HG03558 (cell line): ENCODE measurements around the gene IPMK.

Source experiments
- ATAC-seq: cut with Tn5 transposase; IDR thresholded peaks from one replicate; pipeline ENCODE4 v1.9.1; 2021; ENCODE audit warnings: moderate number of reproducible peaks; ENCODE audit not compliant: unreplicated experiment; ENCODE audit errors: extremely low read depth

The IPMK gene

DNA sequence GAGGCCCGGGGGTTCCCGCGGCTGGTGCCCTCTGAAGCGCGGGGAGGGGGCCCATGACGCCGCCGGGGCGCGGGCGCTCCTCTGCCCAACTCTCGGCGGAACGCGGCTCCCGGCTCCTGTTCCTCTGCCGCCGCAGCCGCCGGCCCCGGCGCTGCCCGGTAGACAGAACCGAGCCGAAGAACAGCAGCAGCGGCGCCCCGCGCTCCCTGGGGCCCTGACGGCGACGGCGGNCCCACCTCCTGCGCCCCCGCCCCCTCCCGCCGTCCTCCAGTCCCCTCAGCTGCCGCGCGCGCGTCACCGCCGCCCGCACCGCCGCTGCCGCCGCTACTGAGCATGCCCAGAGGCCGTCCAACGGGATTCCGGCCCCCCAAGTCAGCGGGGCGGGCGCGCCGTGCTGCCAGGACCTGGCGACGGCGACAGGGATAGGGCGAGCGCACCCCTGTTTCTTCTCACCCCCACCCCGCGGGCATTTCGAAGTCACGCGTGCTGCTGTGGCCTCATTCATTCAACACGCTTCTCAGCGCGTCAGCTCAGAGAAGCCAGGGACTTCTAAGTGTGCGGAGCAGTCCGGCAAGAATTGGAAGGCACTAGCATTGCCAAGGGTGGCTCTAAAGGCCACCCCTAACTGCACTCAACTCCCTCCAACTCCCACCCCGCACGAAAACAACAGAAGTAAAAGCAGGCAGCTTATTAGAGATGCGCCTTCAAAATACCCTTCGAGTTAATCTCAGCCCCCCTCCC lies at the start of gene IPMK:
Gene IPMK (minus strand): TSS at position 182 of the 741 bp plus-strand sequence. CDS start 283 bp downstream, outside the sequence.
- ATAC-seq: peak; percentile 28

DNA sequence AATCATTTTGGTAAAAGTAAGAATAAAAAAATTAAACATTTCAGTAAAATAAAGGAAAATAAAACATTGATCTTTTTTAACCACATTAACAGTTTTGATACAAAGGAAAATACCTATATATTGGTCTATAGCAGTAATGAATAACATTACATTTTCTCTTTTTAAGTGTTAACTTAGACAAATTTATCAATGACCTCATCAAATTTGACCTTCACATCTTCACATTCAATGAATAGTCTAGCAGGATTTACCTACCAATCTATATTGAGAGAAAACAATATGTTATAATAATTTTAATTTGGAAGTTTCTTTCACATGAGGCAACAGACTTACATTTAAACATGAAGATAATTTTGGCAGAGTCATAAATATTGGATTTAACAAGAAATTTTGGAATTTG lies 49.2 kb upstream of the IPMK start:
- no peak for ATAC-seq

DNA sequence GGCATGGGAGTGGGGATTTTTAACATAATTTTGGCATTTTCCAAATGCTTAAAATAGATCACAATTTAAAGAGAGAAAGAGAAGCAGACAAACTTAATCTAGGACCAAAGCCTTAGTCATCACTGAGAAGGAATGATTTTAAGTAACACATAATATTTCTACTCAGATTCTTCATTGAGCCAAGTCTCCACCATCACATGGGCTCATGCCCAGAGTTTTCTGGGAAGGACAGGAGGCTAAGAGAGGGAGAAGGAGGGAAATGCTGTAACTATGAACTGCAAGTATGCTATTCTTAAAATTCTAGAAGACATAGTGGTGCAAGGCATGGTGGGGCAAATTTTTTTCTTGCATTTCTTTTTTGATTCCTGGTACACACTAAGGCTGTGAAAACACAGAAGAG lies 43.3 kb upstream of the IPMK start:
- no peak for ATAC-seq

DNA sequence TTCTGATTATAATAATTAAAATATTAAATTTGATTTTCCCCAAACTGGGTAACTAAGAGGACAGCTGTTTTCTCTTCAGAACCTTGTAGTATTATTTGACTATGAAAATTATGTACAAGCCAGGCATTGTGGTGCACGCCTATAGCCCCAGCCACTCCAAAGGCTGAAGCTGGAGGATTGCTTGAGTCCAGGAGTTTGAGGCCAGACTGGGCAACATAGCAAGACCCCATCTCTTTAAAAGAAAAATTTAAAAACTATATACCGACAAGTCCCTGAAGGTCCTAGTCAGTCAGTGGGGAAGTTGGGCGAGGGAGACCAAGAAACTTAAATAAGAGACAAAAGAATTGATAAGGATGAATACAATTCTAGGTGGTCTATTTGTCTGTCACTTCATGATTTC lies 40.0 kb upstream of the IPMK start:
- ATAC-seq: no peak

DNA sequence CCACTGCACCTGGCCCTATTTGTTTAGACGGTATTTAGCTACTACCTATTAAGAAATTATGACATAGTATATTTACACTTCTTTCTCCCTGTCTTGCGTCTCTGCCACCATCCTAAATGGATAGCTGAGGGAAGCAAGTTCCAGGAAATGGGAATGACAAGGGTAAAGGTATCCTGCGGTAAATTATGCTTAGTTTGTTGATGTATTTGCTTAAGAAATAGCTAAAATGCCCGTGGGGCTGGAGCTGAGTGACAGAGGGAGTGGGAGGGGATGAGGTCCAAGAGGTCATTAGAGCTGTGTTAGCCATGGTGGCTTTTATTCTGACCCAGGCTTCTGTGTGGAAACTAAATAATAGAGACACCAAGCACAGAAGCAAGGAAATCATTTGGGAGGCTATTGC lies 38.1 kb upstream of the IPMK start:
- ATAC-seq: no peak

DNA sequence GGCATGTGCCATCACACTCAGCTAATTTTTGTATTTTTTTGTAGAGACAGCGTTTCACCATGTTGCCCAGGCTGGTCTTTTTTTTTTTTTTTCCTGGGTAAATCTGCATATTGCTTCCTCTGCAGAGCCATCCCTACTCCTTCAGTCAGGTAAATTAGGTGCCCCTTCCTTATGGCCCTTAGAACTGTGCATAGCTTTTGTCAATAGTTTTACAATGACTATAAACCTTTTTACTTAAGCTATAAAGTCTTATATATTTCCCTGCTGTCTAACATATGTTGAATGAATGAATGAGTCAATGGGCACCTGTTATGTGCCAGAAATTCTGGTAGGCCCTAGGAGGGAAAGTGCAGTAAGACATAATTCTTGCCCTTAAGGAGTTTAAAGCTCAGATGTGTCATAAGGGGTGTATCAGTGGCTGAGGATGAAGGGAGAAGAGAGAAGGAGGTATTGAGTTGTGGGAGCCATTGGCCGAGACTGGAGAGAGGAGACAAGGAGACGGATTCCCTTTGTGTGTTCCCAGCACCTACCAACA lies 36.5 kb upstream of the IPMK start:
- ATAC-seq: no peak

DNA sequence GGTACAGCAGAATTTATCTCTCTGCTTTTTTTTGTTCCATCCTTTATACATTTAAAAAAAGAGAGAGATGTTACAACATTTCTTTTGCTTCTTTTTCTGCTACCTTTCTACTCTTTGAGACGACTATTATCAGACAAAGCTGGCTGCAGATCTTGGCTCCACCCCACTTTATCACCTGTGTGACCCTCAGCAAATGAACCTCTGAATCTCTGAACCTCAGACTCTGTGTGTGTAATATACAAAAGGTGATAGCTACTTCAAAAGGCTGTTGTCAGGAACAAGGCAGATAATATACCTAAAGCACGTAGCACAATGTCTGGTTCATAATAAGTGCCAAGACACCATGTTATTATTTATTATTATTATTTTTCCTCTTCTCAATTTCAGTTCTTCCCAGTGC lies 34.6 kb upstream of the IPMK start:
- no peak for ATAC-seq

DNA sequence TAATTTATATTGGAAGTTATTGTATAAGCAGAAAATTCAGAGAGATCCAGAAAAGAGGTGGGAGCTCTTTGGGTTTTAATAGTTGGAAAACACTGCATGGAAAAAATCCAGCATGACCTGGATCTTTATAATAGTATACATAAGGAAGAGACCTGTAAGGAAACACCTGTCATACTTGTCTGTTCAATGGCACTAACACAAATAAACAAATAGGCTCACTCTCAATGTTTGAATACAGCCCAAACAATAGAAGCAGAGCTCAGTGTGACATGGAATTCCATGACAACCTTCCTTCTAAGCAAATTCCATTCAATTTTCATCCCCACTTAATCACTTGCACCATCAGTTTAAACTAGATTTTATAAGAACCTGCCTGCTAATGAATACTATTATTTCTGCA lies 33.0 kb upstream of the IPMK start:
- ATAC-seq: no peak

DNA sequence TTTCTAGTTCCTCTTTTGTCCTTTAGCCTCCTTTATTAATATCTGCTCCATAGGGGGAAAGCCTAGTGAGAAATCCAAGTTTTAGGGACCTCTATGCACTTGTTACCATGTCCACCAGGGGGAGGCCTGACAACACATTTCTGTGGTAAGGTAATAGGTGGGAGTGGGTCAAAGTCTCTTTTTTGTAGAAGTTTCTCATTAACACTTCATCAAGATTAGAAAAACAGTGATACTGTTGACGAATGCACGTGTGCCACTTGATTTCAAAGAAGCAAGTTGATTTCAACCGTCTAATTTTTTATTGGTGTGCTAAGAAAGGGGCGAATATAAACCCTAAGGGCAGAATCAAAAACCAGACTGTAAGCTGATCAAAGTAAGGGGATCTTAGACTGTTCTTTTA lies 31.9 kb upstream of the IPMK start:
- peak; percentile 78 for ATAC-seq

DNA sequence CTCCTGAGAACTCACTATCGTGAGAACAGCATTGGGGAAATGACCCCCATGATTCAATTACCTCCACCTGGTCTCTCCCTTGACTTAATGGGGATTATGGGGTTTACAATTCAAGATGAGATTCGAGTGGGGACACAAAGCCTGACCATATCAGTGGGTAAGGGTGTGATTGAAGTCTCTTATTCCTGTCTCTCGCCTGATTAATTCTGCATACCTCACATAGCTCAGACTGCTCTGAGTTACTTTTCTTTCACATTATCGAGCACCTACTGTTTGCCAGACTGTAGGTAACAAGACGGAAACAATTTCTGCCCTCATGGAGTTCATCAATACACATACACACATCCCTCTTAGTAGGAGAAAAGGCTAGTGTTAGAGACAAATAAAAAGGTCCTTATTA lies 26.3 kb upstream of the IPMK start:
- ATAC-seq: no peak

DNA sequence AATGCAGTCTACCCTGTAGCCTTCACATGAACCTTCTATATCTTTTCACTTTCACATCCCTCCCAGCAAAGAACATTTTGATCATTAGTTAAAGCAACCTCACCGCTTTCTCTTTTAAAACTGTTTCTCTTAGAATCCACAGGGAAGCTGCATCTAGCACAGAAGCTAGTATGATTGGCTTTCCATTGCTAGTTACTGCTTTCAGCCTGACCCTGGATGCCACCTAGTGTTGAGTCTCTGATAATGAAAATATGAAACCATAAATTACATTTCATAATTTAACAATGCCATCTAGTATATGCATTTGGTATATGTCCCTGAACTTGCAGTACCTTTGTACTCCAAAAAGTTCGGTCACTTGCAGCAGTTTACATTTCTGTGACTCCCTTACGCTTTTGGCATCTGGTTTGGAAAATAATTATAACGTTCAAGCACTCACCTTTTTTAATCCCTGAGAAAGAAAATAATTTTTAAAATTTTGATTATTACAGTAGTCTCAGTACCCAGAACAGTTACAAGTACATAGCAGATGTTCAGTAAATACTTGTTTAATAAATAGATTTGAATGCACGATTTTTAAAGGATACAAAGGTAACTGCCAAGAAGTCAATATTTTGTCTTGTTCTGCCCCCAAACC lies 24.0 kb upstream of the IPMK start:
- ATAC-seq: peak; percentile 89

DNA sequence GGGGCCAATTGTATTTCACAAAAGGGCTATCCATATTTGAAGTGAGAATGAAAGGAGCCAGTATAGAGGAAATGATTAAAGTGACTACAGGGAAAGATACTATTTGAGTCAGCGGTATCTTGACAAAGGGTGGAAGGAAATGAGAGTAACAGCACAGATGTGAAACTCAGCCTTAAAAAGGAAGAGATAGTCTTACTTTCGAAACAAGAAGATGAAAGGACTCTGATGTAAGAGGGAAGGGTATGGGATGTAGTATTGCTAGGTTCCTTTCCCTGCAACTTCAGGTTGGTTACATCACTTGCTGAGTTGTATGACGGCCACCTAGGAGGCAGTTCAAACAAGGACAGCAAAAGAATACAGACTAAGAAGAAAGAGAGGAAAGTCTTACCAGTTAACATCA lies 14.9 kb upstream of the IPMK start:
- peak; percentile 98 for ATAC-seq

DNA sequence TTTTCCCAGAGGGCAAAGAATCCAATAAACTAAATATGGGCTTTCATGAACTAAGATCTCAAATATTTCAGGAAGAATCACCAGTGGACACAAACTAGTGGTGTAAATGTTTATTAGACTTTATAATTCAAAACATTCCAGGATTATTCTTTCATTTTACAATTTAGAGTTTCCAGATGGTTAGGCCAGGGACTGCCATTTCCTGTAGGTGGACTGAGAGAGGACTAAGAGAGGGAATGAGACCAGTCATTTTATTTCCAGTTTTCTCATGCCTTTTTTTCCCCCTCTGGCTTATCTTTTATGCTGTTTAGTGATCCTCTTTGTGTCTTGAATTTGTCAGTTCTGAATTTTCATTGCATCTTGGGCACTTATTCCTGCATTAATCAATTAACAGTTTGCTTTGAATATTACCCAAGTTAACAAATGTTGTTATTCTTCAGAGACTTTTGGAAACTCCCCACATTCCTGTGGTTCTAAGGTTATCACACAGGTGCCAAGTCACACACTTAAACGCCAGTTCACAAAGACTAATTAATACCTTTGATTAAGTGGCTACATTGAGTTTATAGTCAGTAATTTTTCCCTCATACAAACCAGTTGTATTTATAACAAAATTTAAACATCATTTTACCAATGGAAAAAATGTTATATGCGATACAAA lies 13.5 kb upstream of the IPMK start:
- ATAC-seq: no peak

DNA sequence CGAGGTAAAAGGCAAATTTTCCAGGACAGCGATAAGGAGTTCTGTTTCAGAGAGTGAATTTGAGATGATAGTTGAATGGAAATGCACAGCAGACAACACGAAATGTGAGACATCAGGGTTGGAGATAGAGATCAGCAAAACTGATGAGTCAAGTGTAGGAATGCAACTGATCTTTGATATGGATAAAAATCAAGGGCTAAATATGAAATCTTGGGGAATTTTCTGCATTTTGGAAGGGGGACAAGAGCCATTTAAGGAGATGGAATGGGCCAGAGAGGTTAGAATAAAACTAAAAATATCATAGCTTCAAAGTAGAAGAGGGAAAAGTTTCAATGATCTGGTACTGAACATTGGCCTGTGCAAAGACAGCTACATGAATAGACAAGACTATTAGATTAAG lies 12.8 kb upstream of the IPMK start:
- no peak for ATAC-seq

DNA sequence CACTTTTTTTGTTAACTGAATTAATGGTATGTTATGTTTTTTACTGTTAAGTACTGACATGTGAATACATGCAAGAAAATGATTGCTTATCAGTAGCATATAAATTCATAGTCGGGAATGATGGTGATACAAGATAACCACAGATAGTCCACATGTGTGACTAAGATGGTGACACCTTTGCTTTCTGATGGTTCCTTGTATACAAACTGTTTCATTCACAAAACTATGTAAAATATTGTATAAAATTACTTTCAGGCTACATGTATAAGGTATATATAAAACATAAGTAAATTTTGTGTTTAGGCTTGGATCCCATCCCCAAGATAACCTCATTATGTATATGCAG lies 11.2 kb upstream of the IPMK start:
- ATAC-seq: no peak

DNA sequence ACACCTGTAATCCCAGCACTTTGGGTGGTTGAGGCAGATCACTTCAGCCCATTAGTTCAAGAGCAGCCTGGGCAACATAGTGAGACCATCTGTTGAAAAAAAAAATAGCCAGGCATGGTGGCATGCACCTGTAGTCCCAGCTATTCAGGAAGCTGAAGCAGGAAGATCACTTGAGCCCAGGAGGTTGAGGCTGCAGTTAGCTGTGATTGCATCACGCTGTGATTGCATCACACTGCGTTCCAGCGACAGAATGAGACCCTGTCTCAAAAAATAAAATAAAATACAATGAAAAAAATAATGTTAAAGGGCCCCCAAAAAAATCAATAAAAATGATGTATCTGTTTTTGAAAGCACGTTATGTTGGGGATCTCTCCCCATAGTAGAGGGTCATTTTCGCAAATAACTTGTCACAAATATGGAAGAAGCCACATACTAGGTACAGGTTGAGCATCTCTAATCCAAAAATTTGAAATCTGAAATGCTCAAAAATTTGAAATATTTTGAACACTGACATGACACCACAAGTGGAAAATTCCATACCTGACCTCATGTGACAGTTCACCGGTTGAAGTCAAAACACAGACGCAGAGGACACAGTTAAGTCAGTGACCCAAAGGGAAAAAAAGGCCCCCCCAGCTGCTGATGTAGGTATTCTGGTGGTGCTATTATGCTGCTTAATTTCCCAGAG lies 10.7 kb upstream of the IPMK start:
- no peak for ATAC-seq

DNA sequence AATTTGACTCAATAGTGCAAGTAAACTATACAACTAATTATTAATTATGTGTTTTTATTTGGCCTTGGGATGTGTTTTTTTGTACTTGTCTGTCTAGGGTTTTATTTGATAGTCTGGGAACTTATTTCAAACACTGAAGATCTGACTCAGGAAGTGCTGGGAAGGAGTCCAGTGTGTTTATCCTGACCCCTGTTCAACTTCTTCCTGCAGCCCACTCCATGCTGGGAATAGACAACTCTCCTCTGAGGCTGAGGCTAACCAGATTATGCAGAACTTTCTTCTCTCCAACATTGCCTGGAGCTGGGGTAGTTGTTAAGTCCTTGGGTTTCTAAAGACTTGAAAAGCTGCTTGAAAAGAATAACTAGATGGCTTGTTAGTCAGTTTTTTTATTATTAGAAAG lies 8.2 kb upstream of the IPMK start:
- ATAC-seq: no peak

DNA sequence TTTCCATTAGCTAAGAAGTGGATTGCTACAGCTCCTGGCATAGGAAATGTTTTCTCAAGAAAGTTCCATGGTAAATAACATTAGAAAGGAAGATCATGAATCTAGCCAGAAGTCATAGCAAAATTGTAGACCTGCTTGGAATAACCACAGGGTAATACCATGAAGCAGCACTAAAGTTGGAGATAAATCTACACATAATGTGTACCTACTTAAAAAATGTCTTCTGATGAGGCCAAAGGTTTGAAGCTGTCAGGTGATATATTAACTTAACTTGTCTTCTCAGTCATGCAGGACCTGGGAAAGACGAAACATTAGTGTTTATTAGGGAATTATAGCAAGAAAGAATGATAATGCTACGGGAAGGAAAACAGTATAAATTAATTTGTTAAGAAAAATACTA lies 7.6 kb upstream of the IPMK start:
- no peak for ATAC-seq

DNA sequence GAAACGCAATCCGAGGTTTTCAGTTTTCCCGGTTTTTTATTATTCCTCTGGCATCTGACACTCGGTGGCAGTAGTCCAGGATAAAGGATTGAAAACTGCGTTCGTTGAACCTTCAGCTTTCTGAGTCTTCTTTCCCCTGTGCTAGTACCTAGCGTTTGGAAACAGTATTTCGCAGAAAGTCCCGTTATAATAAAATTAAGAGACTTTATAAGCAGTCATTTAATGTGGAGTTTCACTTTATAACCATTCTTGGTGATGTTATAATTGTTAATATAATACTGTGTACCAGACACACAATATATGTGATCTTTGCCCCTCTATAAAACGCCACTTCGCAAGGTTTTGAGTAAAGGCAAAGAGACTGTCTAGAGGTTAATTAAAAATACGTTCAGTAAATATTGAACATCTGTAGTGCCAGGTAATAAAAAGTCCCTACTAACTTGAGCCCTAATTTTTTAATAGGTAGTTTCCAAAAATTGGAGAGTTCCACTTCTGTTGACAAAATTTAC lies 2.1 kb upstream of the IPMK start:
- no peak for ATAC-seq

DNA sequence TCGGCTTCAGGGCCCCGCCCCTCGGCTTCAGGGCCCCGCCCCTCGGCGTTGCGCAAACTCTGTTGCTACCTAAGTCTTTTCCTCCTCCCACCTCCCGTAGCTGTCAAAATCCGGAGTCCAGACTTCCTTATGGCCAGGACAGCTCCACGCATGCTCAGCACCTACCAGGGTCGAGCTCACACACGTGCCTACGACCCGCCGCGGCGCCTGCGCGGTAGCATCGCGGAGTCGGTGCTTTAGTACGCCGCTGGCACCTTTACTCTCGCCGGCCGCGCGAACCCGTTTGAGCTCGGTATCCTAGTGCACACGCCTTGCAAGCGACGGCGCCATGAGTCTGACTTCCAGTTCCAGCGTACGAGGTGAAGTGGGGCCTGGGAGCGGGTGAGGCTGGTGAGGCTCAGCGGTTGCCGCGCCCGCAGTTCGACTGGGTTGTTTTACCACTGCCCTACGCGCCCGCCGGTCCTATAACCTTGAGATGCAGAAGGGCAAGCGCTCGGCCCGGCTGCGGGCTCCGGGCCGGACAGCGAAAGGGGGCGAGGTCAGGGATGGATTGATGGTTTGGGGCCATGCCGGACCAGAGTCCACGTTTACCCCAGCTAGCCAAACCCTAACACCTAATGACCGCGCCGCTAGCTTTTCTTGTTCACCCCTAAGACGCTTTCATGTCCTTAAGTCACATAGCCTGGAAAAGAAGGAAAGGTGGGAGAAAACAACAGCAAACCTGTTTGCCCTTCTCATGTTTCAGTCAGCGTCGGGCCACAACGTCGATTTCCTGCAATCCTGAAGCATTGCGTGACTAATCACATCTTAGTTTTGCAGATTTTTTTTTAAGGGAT lies 1.5 kb upstream of the IPMK start, which contains the start of gene CISD1:
Gene CISD1 (plus strand): TSS at position 217 of the 836 bp plus-strand sequence. CDS start 112 bp downstream, at position 329.
- peak; percentile 53 for ATAC-seq
